GM12878 (cell line): ENCODE results near the gene RAB8A. TPM values are rescaled to one million over a fixed set of nuclear protein-coding genes. Genes with fewer than 3 reads are reported as not detected.

Source experiments
- ATAC-seq: fragments of 200-7000 bp; cut with Tn5 transposase; 3 replicates; pipeline ENCODE4 v1.9.1; 2020; ENCODE audit warnings: mild to moderate bottlenecking, moderate library complexity
- BruUV-seq: library from RNA; stranded (reverse); fragments of 400-500 nt; replicated peaks from 2 replicates; lab custom pipeline; 2021; lab: Mats Ljungman, UMichigan
- CTCF ChIA-PET: fragments of 300-600 bp; sonication (Branson Sonifier 250); formaldehyde crosslinking; extraction: SDS; loops from one replicate; lab custom pipeline; 2021; ENCODE audit warnings: inconsistent platforms; lab: Yijun Ruan, JAX
- POLR2A ChIA-PET: fragments of 350-600 bp; formaldehyde crosslinking; extraction: SDS; loops from one replicate; lab custom pipeline; 2021; ENCODE audit warnings: inconsistent platforms; lab: Charles Lee
- RAD21 ChIA-PET: fragments of 300-600 bp; sonication (Branson Sonifier 250); formaldehyde crosslinking; loops from one replicate; lab custom pipeline; 2023; ENCODE audit warnings: antibody characterized with exemption; ENCODE audit not compliant: unreplicated experiment; lab: Charles Lee
- SMC1A ChIA-PET: fragments of 300-600 bp; sonication (Branson Sonifier 250); formaldehyde crosslinking; loops from one replicate; lab custom pipeline; 2023; ENCODE audit not compliant: unreplicated experiment, uncharacterized antibody; lab: Charles Lee
- DNase-seq: peaks from one replicate; pipeline ENCODE4 v3.0.0-alpha.2; 2011; ENCODE audit warnings: low read depth, low spot score
- FAIRE-seq: peaks from 3 replicates; lab custom pipeline; 2011; peaks lifted over from hg19 to GRCh38; lab: Jason Lieb, UNC
- H2AFZ ChIP-seq: 2 replicates; pipeline ENCODE4 v1.6.0; 2011; ENCODE audit warnings: low read depth, low read length, control low read depth; ENCODE audit not compliant: control insufficient read depth
- H3K27ac ChIP-seq: 2 replicates; pipeline ENCODE4 v1.5.1; 2011; ENCODE audit warnings: control low read depth; ENCODE audit not compliant: control insufficient read depth, insufficient read depth
- H3K27me3 ChIP-seq, 2 experiments: replicated peaks in 1 of 2; 2 replicates each; pipeline versions ENCODE4 v1.6.0 to v1.6.1; 2011; ENCODE audit warnings: low read length in 1 of 2; ENCODE audit not compliant: control insufficient read depth in 2 of 2, insufficient read depth in 2 of 2
- H3K36me3 ChIP-seq, 2 experiments: 2 replicates each; pipeline ENCODE4 v1.5.1; 2011; ENCODE audit warnings: low read length in 1 of 2; ENCODE audit not compliant: control insufficient read depth in 2 of 2, insufficient read depth in 2 of 2
- H3K4me1 ChIP-seq: 2 replicates; pipeline ENCODE4 v1.6.1; 2011; ENCODE audit warnings: mild to moderate bottlenecking, low read length, moderate library complexity, mixed read lengths; ENCODE audit not compliant: control insufficient read depth, insufficient read depth
- H3K4me2 ChIP-seq: 2 replicates; pipeline ENCODE4 v1.6.0; 2011; ENCODE audit warnings: control low read depth; ENCODE audit not compliant: control insufficient read depth, insufficient read depth
- H3K4me3 ChIP-seq: fragments of 200-600 bp; sonication (generic); 2 replicates; pipeline ENCODE4 v1.5.1; 2016
- H3K79me2 ChIP-seq: 2 replicates; pipeline ENCODE4 v1.6.0; 2011; ENCODE audit warnings: low read length; ENCODE audit not compliant: control insufficient read depth, insufficient read depth
- H3K9ac ChIP-seq: 2 replicates; pipeline ENCODE4 v1.8.0; 2011; ENCODE audit warnings: low read length, control low read depth, mixed read lengths; ENCODE audit not compliant: control insufficient read depth, insufficient read depth
- H3K9me3 ChIP-seq: replicated peaks from 3 replicates; pipeline ENCODE4 v1.5.1; 2011; ENCODE audit warnings: mild to moderate bottlenecking, low read length; ENCODE audit not compliant: control insufficient read depth, insufficient read depth
- H4K20me1 ChIP-seq: 2 replicates; pipeline ENCODE4 v1.6.0; 2011; ENCODE audit not compliant: control insufficient read depth, insufficient read depth
- ASH2L ChIP-seq: fragments of 300-600, 200-600 bp; sonication (generic); IDR thresholded peaks from 2 replicates; pipeline ENCODE4 v1.6.1; 2017; ENCODE audit warnings: low read depth, mild to moderate bottlenecking, borderline replicate concordance
- BRCA1 ChIP-seq: IDR thresholded peaks from 2 replicates; pipeline ENCODE4 v1.6.1; 2011; ENCODE audit warnings: low read depth, low read length, improper control_type of control experiment
- EZH2 ChIP-seq: IDR thresholded peaks from 2 replicates; pipeline ENCODE4 v1.6.1; 2012; ENCODE audit warnings: low read depth, mild to moderate bottlenecking, control low read depth, inconsistent platforms, low read length, borderline replicate concordance; ENCODE audit not compliant: control insufficient read depth
- KLF5 ChIP-seq: fragments of 450-650 bp; IDR thresholded peaks from 2 replicates; pipeline ENCODE4 v1.6.1; 2014; ENCODE audit warnings: mild to moderate bottlenecking; ENCODE audit not compliant: partially characterized antibody
- PML ChIP-seq: IDR thresholded peaks from 2 replicates; pipeline ENCODE4 v1.6.1; 2012; ENCODE audit warnings: low read length, inconsistent platforms
- SIX5 ChIP-seq: IDR thresholded peaks from 2 replicates; pipeline ENCODE4 v1.6.1; 2011; ENCODE audit warnings: mild to moderate bottlenecking, low read depth, low read length, moderate library complexity; ENCODE audit not compliant: severe bottlenecking
- ZNF274 ChIP-seq: IDR thresholded peaks from one replicate; pipeline ENCODE4 v1.8.0; 2011; ENCODE audit not compliant: insufficient read length, insufficient read depth
- WGBS: methylation state at CpG from one replicate; pipeline ENCODE4 v1.1.6; 2016; ENCODE audit warnings: low lambda C conversion rate; ENCODE audit not compliant: insufficient replicate concordance, insufficient coverage; ENCODE audit errors: missing lambda C conversion rate; 5-methylcytosine and 5-hydroxymethylcytosine counted together
- in situ Hi-C: fragments of 300-500 bp; cut with MboI; formaldehyde crosslinking; loops from 9 replicates; pipeline ENCODE4 v1.14.3; 2018; ENCODE audit warnings: mixed read lengths
- intact Hi-C: fragments of 100-400 bp; cut with micrococcal nuclease; formaldehyde crosslinking; loops from one replicate; pipeline ENCODE4 v1.14.2; 2022; ENCODE audit not compliant: unreplicated experiment
- polyA plus RNA-seq, 11 experiments: library from polyadenylated mRNA; depleted of rRNA in 4 of 11; unstranded in 6 of 11; stranded (reverse) in 5 of 11; fragments of >200 nt; fragmentation: Nextera tagmentation in 4 of 11; fragmentation: Illumina TruSeq in 1 of 11; extraction: Ambion mirVana in 4 of 11; extraction: Trizol in 1 of 11; gene quantifications; 1 replicate in 1 of 11; 2 replicates in 10 of 11; pipeline versions ENCODE4 v1.2.1 to v1.2.3, GENCODE V29; 2011 to 2016; ENCODE audit warnings: inconsistent platforms in 2 of 11, missing spikeins in 2 of 11, low read depth in 1 of 11
- total RNA-seq, 4 experiments: library from RNA; depleted of rRNA in 3 of 4; stranded (reverse); fragments of >200 nt in 3 of 4; fragmentation: Illumina TruSeq in 1 of 4; extraction: Trizol in 1 of 4; gene quantifications; 2 replicates each; pipeline versions ENCODE4 v1.2.1 to v1.2.3, GENCODE V29; 2013 to 2021

Gene RAB8A
- total and polyA plus RNA-seq, 10 of the 15 experiments (the other 5 are each of a cell fraction or from before 2014, with no cell fraction given), result 23.9 to 314 (median 185) TPM

DNA sequence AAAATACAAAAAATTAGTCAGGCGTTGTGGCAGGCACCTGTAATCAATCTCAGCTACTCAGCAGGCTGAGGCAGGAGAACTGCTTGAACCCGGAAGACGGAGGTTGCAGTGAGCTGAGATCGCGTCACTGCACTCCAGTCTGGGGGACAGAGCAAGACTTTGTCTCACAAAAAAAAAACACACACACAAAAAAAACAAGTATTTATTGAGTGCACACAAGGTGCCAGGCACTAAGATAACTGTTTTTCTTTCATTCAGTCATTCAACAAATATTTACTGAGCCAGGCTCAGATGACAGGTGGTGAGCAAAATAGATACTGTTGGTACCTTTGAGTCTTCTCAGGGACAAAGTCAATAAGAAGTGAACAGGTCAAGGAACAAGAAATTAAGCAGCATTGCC lies 55.4 kb downstream of the RAB8A start:
- H3K36me3 ChIP-seq, result no peaks in the 10 kb centered on the region
- ChIA-PET CTCF (no interaction called here), RAD21 (no interaction called here), SMC1A (no interaction called here), POLR2A (no interaction called here)
- no peak overlapping the region for H3K27ac ChIP-seq
- no peak overlapping the region for H2AFZ ChIP-seq
- in situ Hi-C loops, result no loop called here
- FAIRE-seq (no peak), ATAC-seq (no peak), DNase-seq (no peak)
- no peaks in the 10 kb centered on the region for H3K27me3 ChIP-seq
- H4K20me1 ChIP-seq, result no peaks in the 10 kb centered on the region
- H3K4me1 ChIP-seq, result peaks cover 4% of the 10 kb centered on the region; the same call in 1 of the 2 replicates
- H3K79me2 ChIP-seq, result no peaks in the 10 kb centered on the region
- H3K4me3 ChIP-seq, result no peak overlapping the region
- H3K4me2 ChIP-seq, result no peak overlapping the region
- no peak overlapping the region for H3K9ac ChIP-seq
- no TSS peak for BruUV-seq
- TF ChIP-seq SIX5 (no peak), EZH2 (no peak), ASH2L (no peak), BRCA1 (no peak), ZNF274 (no peak), KLF5 (no peak), PML (no peak)
- no peaks in the 10 kb centered on the region; the same call in 2 of the 3 replicates for H3K9me3 ChIP-seq
- intact Hi-C loops, result no loop called here
- WGBS, result 81% methylated on average over 5 of the region's 5 CpGs
